NCI-H345 (cell line): ENCODE results near the gene FH.

Experiments
- DNase-seq: peaks from one replicate; lab custom pipeline; 2025; lab: John Stamatoyannopoulos, UW

Gene FH

DNA sequence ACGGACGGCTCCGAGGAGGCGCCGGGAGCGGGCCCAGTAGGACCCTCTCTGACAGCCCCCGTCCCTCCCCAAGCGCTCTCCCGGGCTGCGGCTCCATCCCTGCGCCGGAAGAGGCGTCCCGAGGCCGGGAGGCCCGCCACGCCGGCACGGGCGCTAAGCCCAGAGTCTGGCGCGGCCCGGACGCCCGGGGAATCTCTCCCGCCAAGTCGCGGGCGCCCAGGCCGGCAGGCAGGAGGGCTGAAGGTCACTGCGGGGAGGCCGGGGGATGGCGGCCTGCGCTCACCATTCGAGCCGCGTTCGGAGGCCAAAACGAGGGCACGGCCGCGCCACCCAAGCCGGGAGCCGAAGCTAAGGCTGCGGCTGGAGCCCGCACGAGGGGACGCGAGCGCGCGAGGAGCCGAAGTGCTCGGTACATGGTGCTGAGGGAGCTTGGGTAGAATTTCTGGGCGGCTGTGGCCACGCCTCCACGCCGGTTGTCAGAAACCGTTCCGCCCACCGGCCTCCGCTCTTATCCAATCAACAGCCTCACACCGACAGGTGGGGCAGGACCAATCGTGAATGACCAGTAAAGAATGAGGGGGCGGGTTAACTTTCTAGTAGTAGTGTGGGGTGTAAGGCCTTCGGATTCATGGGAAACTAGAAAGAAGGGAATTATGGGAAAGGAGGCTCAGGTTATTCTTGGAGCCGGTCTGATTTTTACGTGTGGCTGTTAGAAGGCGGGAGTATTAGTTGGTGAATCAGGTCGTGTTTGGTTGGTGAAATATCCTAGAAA, at the start of gene FH:
TSS of gene FH (minus strand) at position 448 of the 772 bp plus-strand sequence. CDS start at position 415, 33 bp downstream.
- peak; percentile 99 for DNase-seq

DNA sequence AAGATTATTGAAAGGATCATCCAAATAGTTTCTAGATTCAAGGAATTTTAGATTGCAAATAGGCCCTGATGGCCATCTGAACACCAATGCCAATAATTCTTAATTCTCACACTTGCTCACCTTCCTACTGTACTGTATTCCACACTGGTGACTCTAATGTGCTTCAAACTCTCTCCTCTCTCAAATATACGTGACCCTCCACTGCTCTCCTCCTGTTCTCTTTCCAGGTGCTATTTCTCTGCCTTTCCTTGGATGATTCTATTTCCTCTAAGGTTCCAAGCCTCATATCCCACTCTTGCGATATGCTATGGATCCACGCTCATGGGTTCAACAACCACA, 41.3 kb upstream of the FH start:
- no peak for DNase-seq

DNA sequence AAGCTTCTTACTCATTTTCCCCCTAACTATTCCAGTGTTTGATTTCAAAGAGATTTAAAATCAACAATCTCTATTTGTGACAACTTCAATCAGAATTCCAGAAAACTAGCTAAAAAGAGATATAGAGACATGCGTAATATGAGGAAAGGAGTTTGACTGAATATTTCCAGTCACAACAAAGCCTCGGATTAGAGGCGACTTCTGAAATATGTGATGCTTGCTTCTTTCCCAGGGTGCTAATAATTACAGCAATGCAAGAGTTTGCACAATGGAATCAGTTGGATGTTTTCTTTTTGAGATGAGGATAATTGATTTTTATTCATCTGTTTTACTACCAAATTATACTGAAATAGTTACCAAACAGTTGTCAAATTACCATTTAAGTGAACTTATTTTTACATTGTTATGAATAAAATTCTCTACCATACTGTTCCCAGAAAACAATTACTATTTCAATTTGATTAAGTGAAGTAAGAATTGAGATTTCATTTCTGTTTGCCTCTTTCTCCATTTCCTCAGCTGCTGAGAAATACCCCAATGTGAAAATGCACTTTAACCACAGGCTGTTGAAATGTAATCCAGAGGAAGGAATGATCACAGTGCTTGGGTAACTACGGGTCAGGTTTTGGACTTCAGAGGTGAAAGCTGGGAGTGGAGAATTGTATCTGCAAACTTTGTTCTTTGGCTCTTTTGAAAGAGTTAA, 40.7 kb upstream of the FH start:
- no peak for DNase-seq

DNA sequence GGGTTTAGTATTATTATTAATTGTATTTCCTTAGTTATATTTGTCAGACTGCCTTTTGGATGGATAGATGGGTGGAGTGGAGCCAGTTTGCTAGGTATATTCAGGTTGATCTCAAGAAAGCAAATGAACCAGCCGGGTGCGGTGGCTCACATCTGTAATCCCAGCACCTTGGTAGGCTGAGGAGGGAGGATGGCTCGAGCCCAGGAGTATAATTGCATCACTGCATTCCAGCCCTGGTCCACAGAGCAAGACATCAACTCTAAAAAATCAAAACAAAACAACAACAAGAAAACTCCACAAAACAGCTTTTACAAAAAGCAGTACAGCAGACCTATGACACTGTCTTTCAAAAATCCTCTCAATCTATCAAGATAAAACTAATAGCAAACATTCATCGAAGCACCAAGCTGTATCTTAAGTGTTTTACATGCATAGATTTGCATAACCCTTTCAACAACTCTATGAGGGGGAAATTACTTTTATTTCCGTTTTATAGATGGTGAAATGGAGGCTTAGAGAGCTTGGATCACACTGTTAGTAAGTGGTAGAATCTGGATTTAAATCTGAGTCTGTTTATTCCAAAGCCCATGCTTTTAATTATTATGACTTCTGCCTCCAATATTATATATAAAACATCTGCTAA, 38.1 kb upstream of the FH start:
- DNase-seq, result no peak

DNA sequence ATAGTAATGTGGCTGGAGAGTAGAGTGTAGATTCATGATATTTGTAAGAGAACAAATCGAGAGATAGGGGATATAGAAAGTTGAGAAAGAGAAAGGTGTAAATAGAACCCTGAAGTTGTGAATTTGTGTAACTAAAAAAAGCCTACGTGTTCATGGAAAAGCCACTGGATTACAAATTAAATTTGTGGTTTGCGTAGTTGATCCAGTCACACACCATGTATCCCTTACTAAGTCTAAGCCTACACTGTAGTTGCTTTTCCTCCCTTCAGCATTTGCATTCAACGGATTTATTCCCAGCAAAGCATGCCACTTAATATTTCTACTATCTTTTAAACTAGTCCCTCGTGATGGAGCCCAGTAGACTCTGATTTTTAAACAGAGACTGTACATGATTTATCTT, 37.5 kb upstream of the FH start:
- DNase-seq, result no peak

DNA sequence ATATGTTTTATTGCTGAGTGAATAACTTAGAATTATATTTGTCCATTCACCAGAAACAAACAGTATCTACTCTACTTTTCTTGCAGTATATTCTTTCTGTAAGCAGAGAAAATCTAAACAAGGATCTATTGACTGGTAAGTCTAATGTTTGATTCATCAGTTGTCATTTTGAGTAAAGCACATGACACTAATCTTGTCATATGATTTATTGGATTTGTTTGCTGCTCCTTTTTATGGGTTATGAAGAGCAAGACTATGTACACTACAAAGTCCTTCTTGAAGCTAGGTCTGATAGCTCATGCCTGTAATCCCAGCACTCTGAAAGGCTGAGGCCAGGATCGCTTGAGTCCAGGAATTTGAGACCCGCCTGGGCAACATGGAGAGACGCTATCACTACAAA, 36.0 kb upstream of the FH start:
- DNase-seq, result no peak

DNA sequence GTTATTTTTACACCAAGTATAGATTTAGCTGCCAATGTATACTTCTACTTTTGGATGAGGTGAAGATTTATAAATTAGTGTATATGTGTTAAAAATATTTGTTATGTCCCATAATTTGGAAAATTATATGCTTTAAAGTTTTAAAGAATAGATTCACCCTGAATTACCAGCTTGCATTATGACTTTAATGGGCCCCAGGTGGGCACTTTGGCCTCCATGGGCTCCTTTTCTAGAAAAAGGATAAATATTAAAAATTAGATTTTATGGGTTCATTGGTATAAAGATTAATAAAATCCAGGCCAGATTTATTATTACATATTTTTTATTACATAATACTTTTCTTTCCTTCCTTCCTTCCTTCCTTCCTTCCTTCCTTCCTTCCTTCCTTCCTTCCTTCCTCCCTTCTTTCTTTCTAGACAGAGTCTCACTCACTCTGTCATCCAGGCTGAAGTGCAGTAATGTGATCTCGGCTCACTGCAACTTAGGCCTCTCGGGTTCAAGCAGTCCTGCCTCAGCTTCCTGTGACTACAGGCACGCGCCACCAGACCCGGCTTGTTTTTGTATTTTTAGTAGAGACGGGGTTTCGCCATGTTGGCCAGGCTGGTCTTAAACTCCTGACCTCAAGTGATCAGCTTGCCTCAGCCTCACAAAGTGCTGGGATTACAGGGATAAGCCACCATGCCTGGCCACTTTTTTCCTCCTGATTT, 34.5 kb upstream of the FH start:
- DNase-seq, result no peak

DNA sequence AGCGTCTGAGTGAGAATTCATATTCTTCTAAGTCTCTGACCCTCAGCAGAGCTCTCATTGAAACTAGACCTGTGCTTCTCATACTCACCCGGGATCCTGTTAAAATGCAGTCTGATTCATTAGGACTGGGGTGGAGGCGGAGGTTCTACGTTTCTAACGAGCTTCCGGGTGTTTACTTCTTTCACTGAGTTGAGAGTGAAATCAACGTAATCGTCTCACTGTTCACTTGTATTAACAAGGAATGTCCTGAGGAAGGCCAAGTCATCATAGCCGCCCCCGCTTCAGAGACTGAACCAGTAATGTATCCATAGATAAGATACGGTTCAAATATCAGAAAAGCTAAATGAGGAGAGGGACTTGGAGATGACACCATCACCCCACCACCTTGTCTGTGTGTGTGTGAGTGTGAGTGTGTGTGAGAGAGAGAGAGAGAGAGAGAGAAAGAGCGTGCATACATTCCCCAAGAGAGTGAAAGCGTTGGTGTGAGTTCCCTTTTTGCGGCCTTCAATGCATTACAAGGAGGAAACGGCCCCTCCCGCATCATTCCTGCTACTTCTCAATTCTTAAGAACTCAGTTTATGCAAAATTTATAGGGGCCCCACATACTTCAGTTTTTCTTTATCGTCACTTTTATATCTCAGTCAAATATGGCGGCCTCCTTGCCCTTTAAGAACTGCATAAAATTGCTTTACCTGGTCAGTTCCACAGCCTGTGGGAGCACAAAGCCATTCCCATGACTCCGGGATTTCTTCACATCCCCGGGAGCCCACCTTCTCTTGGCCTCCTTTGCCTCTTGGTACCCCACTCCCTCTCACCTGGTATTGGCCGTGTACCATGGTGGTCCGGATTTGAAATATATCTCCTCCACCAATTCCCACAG, 32.4 kb upstream of the FH start:
- DNase-seq, result no peak

DNA sequence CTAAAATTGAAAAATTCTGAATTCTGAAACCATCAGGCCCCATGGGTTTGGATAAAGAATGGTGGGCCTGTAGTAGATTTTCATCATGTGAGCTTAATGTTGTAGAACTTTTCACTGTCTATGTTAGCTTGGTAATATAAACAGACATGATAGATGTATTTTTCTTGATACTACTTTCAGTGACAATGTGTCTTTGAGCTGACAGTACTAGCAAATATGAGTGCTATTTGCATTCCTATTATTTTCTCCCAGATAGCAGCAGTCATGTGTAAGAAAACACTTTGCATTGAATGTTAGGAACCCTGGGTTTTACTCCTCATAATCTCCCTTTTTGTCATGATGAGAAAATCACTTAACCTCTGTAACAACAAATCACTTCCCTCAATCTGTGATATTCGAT, 30.8 kb upstream of the FH start:
- DNase-seq, result no peak

DNA sequence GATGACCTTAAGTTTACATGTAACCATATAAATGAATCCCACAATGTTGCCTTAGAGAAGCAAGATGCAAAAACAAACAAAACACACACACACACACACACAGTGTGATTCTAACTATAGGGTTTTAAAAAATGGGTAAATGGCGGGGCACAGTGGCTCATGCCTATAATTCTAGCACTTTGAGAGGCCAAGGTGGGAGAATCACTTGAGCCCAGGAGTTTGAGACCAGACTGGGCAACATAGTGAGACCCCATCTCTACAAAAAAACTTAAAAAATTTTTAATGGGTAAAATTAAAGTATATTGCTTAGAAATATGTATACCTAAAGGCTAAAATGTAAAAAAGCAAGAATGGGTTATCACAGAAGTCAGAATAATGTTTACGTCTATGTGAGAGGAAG, 28.5 kb upstream of the FH start:
- no peak for DNase-seq

DNA sequence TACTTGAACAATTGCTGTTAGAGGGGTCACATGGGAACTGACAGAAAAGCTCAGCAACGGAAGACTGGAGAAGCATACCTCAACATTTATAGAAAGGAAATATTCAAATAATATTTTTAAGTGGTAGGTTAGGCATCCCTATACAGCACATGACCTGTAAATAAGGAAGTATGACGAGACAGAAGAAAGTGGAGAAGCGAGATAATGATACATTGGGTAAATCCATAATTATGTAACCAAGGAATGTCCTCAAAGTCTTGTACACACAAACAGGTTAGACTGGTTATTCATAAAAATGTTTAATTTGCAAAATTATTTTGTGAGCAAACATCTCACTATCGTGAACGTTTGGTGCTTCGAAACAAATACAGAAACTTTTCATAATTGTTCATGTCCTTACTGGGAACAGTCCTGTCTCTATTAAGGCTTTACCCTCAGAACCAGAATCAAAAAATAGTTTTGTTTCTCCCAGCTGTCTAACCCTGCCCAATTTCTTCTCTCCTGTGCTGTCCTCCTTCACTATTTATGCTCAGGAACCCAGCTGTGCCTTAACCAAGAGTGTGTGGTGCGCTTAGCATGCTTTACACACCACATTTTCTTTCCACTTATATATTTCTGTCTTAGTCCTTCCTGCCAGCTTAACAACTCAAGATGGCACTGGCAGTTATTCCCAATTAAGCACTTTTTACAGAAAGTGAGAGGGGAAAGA, 22.8 kb upstream of the FH start:
- no peak for DNase-seq

DNA sequence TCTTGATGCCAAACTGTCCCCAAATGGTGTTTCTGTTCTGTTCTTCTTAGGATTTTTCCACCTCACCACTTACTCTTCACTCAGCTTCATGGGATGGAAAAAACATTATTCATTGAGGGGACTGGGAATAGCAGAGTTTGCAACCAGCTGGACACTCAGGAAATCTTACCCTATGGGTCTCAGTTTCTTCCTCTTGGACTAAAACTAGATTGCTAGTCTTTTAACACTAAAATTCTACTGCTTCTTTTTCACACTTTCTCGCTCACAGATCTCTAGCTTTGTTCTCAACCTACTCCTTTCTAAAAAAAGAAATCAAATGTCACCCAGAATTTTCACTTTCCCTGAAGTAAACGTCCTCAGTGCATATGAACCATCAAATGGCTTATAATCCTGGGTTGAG, 17.4 kb upstream of the FH start:
- no peak for DNase-seq

DNA sequence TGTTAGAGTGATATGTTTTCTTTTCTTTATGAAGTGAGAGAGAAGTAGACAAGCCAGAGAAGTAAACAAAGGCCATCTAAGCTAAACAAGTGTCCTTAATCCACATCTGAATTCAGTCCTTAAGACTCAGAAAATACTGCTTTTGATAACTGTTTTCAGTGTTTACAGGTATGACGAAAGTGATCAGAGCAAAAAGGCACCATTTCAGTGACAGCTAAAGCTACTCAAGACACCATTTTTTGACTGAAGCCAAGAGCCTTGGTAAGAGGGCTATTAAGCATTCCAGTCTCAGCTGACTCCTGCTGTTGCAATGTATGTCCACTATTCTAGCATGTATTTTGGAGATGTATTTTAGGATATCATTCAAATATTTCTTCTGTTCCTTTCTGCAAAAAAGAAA, 16.7 kb upstream of the FH start:
- DNase-seq, result no peak

DNA sequence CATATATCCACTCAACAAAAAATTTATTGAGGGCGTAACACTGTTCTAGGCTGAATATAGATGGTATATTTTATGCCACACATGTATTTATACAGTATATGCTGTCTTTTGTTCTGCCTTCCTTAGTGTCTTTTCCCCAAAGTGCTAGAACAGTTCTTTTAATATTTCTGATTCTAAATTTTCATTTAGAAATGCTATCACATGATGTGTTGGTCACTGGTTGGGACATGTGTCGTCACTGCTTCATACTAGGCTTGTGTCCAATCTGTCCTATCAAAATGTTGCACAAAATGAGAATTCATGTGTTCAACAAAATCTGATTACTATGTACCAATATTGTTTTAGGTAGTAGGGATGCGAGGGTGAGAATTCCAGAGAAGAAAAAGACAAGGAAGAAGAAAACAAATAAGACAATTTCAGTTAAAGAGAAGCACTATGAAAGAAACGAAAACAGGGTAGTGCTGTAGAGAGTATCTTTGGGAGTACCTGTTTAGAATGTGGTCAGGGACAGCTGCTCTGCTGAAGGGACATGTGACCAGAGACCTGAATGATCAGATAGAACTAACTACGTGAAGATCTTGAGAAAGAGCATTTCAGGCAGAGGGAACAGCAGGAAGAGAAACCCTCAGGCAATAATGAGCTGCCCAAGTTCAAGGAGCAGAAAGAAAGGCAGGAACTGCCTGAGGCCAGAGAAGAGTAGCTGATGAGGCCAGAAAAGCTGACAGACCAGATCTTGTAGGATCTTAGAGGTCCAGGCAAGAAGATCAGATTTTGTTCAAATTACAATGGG, 14.0 kb upstream of the FH start:
- no peak for DNase-seq

DNA sequence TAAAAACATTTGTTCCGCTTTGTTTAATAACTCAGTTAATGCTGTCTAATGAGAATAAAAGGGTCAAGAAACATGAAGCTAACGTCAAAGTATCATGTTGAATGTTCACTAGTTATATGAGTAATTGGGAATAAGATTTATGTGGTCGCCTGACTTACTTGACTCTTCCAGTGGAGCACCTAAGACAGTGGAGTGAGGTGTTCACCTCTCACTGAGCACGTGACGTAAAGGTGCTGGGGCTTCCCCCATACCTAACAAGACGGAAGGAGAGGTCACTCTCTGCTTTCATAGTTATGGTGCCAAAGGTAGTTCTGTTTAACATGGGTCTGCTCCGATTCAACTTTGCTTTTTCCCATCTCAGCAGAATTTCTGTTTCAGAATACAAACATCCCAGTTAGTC, 13.3 kb upstream of the FH start:
- no peak for DNase-seq

DNA sequence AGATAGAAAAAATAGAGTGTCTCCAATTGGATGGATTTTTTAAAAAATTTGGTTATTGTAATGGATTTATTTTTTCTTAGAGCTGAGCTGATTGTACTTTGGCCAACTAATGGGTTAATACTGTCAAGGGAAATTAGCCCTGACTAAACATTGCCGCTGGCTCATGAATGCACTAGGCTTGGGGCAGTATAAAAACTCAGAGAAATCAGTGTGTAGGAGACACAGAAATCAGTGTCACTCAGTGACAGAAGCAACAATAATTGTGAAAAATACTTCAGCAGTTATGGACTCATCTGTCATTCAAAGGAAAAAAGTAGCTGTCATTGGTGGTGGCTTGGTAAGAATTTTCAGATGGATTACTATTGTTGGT, 12.6 kb upstream of the FH start, which contains the start of gene KMO:
TSS of gene KMO (plus strand) at position 217 of the 370 bp plus-strand sequence. CDS start at position 284, 67 bp downstream.
- DNase-seq, result peak; percentile 2

DNA sequence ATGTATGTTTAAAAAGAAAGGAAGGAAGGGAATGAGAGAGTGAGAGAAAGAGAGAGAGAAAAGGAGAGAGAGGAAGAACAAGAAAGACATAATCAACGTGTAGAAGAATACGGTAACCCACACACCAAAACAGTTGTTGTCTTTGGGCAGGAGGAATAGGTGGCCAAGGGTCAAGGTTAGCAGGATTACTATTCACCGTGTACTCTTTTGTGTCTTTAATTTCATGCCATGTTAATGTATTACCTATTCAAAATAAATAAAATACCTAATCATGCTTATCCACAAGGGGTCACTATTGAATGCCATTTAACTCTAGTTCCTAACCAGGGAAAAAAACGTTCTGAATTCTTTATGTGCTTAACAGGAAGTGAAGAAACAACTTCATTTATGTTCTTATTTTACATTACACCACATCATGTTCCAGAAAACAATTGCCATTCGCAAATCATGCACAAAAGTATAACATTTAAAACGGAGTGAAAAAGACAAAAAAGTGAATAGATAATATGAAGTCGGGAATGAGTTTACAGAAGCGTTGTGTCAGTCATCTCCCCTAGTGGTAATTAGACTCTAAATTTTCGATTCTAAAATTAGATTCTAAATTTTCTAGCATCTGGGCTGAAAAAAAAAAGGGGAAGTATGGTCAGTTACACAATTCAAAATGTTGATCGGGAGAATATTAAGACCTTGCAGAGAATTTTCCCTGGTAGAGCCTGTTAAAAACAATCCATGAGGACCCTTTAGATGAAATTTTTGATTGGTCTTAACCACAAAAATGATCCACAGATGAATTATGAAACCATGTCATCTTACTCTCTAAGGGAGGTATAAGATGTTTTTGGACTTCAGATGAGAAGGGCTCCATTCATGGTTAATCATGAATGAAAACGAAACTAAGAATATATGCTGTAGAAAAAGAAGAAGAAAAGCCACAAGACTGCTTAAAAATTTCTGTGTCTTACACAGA, 11.9 kb upstream of the FH start:
- DNase-seq, result peak; percentile 84

DNA sequence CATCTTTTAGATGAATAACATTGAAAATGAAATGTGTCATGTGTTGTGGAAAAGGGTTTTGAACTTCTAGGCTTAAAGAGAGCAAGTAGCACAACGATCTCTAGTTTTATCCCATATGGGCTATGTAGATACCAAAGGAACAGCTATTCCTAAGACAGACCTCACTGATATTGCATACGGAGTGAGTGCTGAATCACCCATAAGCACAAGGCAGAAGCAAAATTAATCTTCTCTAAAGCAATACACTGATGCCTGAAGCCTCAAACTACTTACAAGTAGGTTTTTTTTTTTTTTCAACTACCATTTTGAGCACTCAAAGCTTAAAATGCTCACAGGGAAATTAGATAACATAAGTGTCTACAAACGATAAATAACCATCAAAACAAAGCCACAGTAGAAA, 7.6 kb upstream of the FH start:
- no peak for DNase-seq

DNA sequence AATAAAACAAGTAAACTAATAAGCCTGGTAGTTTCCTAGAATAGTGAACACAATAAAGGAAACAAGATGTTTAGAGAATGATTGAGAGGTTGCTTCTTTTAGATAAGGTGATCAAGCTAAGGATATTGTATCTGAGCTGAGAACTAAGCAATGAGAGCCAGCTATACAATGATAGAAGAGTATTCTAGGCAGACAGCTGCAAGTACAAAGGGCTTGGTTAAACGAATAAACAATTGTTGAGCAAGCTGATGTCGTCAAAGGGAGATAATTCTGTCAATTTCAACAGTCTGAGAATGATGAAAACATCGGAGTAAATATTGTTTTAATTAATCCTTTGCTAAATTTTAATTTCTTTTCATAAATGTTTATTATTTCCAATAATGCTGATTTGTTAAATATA, 5.5 kb upstream of the FH start:
- DNase-seq, result peak; percentile 5
